Testis (tissue), 2 donors: ENCODE measurements around the gene AUTS2.

Experiments used
- CTCF ChIP-seq, 3 experiments: fragments of 450-650 bp in 2 of 3; fragments of 200-600 bp in 1 of 3; sonication (generic) in 1 of 3; IDR thresholded peaks; one replicate each; pipeline ENCODE4 v1.5.1; 2016 to 2019; ENCODE audit warnings: antibody characterized with exemption in 3 of 3, mild to moderate bottlenecking in 2 of 3, moderate library complexity in 1 of 3
- POLR2A ChIP-seq: fragments of 450-650 bp; IDR thresholded peaks from one replicate; pipeline ENCODE4 v1.6.1; 2017; ENCODE audit warnings: antibody characterized with exemption, mild to moderate bottlenecking, moderate library complexity

- no peak for TF ChIP-seq POLR2A
- no peak for TF ChIP-seq CTCF (IDR thresholded peaks at IDR 0.05)
Observed at GRCh38 chr7:69640925-69641594, 42.8 kb downstream of the AUTS2 start.
